ENCODE results near the gene NCAM1. TPM values are rescaled to one million over a fixed set of nuclear protein-coding genes. Genes with fewer than 3 reads are reported as not detected.

Gene NCAM1
- total and polyA plus RNA-seq, 12 donors: 38.7 to 181 (median 111) TPM

- Histone ChIP-seq H3K9me3 (replicated peaks in 1 of 3) (no peaks in the 10 kb centered on the region), H3K27ac (peak overlapping the region in 1 of 5 donors; percentile 41), H3K4me1 (replicated peaks in 1 of 2) (peaks cover 4 to 29% of the 10 kb centered on the region in 2 donors), H3K36me3 (replicated peaks in 1 of 2) (no peaks in the 10 kb centered on the region), H3K27me3 (no peaks in the 10 kb centered on the region), H3K4me3 (no peak overlapping the region)
- DNase-seq: no peak
- no peak for TF ChIP-seq CTCF (IDR thresholded peaks at IDR 0.05)
- TF ChIP-seq POLR2A (IDR thresholded peaks at IDR 0.05): no peak
- WGBS, 4 donors: 83 to 93% (median 87%) methylated on average over 2 of the region's 2 CpGs
- intact Hi-C loops (cut with DNase I): loop anchor here in 1 of 2 donors (10.0 kb wide), 2 partner anchors 164 to 526 kb away; no protein-coding TSS in a partner anchor
These were observed 149.9 kb downstream of the NCAM1 start for GRCh38 chr11:113111156-113111555.

- Histone ChIP-seq H3K4me1 (replicated peaks in 1 of 2) (peaks cover 13 to 36% of the 10 kb centered on the region in 2 donors), H3K4me3 (no peak overlapping the region), H3K27me3 (no peaks in the 10 kb centered on the region), H3K27ac (no peak overlapping the region), H3K36me3 (replicated peaks in 1 of 2) (no peaks in the 10 kb centered on the region), H3K9me3 (replicated peaks in 1 of 3) (no peaks in the 10 kb centered on the region)
- intact Hi-C loops (cut with DNase I): loop anchor here in 1 of 2 donors (10.0 kb wide), 2 partner anchors 162 to 528 kb away; no protein-coding TSS in a partner anchor
- WGBS, 4 donors: 48 to 52% (median 48%) methylated on average over 3 of the region's 3 CpGs
- TF ChIP-seq CTCF (IDR thresholded peaks at IDR 0.05) (no peak), POLR2A (IDR thresholded peaks at IDR 0.05) (no peak)
- DNase-seq: no peak
These were observed 151.1 kb downstream of the NCAM1 start for GRCh38 chr11:113112307-113112706.

GRCh38 chr11:113113801-113114704 lies 152.8 kb downstream of the NCAM1 start:
- H3K4me1 ChIP-seq (replicated peaks in 1 of 2): peaks cover 16 to 49% of the 10 kb centered on the region in 2 donors
- TF ChIP-seq CTCF (IDR thresholded peaks at IDR 0.05): peak; percentile 40 to 89 (median 74)
- TF ChIP-seq POLR2A (IDR thresholded peaks at IDR 0.05): no peak
- no peaks in the 10 kb centered on the region for H3K36me3 ChIP-seq (replicated peaks in 1 of 2)
- H3K4me3 ChIP-seq: no peak overlapping the region
- peak overlapping the region in 1 of 5 donors; percentile 1 for H3K27ac ChIP-seq
- peak; percentile 63 to 87 (median 74) for DNase-seq
- H3K27me3 ChIP-seq: no peaks in the 10 kb centered on the region
- H3K9me3 ChIP-seq (replicated peaks in 1 of 3): no peaks in the 10 kb centered on the region
- intact Hi-C loops (cut with DNase I): loop anchor here in 1 of 2 donors (10.0 kb wide), 2 partner anchors 161 to 529 kb away; no protein-coding TSS in a partner anchor
- 43 to 53% (median 47%) methylated on average over 5 of the region's 5 CpGs for WGBS, 4 donors

GRCh38 chr11:113114705-113115027 lies 153.4 kb downstream of the NCAM1 start:
- no peaks in the 10 kb centered on the region for H3K27me3 ChIP-seq
- no peak for DNase-seq

More at GRCh38 chr11:113114705-113115027, 153.4 kb downstream of the NCAM1 start:
- no peak overlapping the region for H3K27ac ChIP-seq
- intact Hi-C loops (cut with DNase I): loop anchor here in 1 of 2 donors (10.0 kb wide), 2 partner anchors 160 to 530 kb away; no protein-coding TSS in a partner anchor
- H3K4me1 ChIP-seq (replicated peaks in 1 of 2): peaks cover 16 to 50% of the 10 kb centered on the region in 2 donors
- 71 to 77% (median 73%) methylated on average over 3 of the region's 3 CpGs for WGBS, 4 donors
- no peak overlapping the region for H3K4me3 ChIP-seq
- no peaks in the 10 kb centered on the region for H3K36me3 ChIP-seq (replicated peaks in 1 of 2)
- no peaks in the 10 kb centered on the region for H3K9me3 ChIP-seq (replicated peaks in 1 of 3)
- TF ChIP-seq CTCF (IDR thresholded peaks at IDR 0.05) (peak in 2 of 6 experiments; percentile 0 to 24), POLR2A (IDR thresholded peaks at IDR 0.05) (no peak)
